Esophagus squamous epithelium (tissue), 4 donors: ENCODE measurements around the gene ASPM.
"Not testable (repeated sequence)": the region's sequence is repeated elsewhere in the genome, so short reads cannot be mapped to it uniquely, and the experiment has no call there.

ENCODE experiments used
- CTCF ChIP-seq, 6 experiments: fragments of 450-650 bp in 4 of 6; fragments of 200-600 bp in 2 of 6; sonication (generic) in 2 of 6; IDR thresholded peaks; one replicate each; pipeline ENCODE4 v1.5.1; 2016 to 2019; ENCODE audit warnings: antibody characterized with exemption in 6 of 6, mild to moderate bottlenecking in 4 of 6, moderate library complexity in 4 of 6
- POLR2A ChIP-seq, 4 donors: fragments of 450-650 bp; IDR thresholded peaks; one replicate each; pipeline ENCODE4 v1.6.1; 2017; ENCODE audit warnings: antibody characterized with exemption in 4 of 4, mild to moderate bottlenecking in 4 of 4, moderate library complexity in 3 of 4

GRCh38 chr1:197096971-197097370 lies 49.5 kb downstream of the ASPM start:
- TF ChIP-seq POLR2A, CTCF (IDR thresholded peaks at IDR 0.05): not testable (repeated sequence)
